Transverse colon (tissue), 4 donors: ENCODE results near the gene PRSS12.
"Not testable (repeated sequence)": the region's sequence is repeated elsewhere in the genome, so short reads cannot be mapped to it uniquely, and the experiment has no call there.

ENCODE experiments used
- CTCF ChIP-seq, 5 experiments: fragments of 200-600 bp in 3 of 5; fragments of 450-650 bp in 2 of 5; sonication (generic) in 3 of 5; IDR thresholded peaks; 1 replicate in 2 of 5; 2 replicates in 3 of 5; pipeline ENCODE4 v1.5.1; 2016 to 2017; ENCODE audit warnings: antibody characterized with exemption in 5 of 5, inconsistent platforms in 3 of 5, mild to moderate bottlenecking in 2 of 5, moderate library complexity in 1 of 5
- EP300 ChIP-seq: sonication (generic); formaldehyde crosslinking; IDR thresholded peaks from one replicate; pipeline ENCODE4 v1.6.1; 2017; ENCODE audit warnings: antibody characterized with exemption, low read depth
- POLR2A ChIP-seq: fragments of 450-650 bp; IDR thresholded peaks from one replicate; pipeline ENCODE4 v1.6.1; 2016; ENCODE audit warnings: antibody characterized with exemption, mild to moderate bottlenecking, moderate library complexity
- POLR2AphosphoS5 ChIP-seq, 3 donors: sonication (generic); formaldehyde crosslinking; IDR thresholded peaks; one replicate each; pipeline ENCODE4 v1.6.1; 2016; ENCODE audit warnings: antibody characterized with exemption in 3 of 3

GRCh38 chr4:118399883-118400282 lies 47.1 kb upstream of the PRSS12 start:
- not testable (repeated sequence) for TF ChIP-seq POLR2AphosphoS5 (IDR thresholded peaks at IDR 0.05); CTCF (IDR thresholded peaks at IDR 0.05); POLR2A; EP300
